Fibroblast of villous mesenchyme (primary cell): ENCODE measurements around the gene SPAG9. TPM values are rescaled to one million over a fixed set of nuclear protein-coding genes. Genes with fewer than 3 reads are reported as not detected.

Experiments
- DNase-seq: peaks from one replicate; pipeline ENCODE4 v3.0.0-alpha.2; 2010; ENCODE audit warnings: low read depth
- H3K4me3 ChIP-seq: 2 replicates; pipeline ENCODE4 v1.5.1; 2011; ENCODE audit warnings: low read depth, mild to moderate bottlenecking, low read length
- total RNA-seq: library from RNA; depleted of rRNA; stranded (reverse); fragments of >200 nt; gene quantifications from 2 replicates; pipeline ENCODE4 v1.2.3, GENCODE V29; 2012
- TF ChIP-seq, protein P1 (sequence below): IDR thresholded peaks from 2 replicates; pipeline ENCODE4 v1.5.1; 2012; ENCODE audit warnings: low read depth, mild to moderate bottlenecking, low read length; ENCODE audit not compliant: insufficient read depth

Gene SPAG9
- total RNA-seq, 1 donor = 94.6 TPM

DNA sequence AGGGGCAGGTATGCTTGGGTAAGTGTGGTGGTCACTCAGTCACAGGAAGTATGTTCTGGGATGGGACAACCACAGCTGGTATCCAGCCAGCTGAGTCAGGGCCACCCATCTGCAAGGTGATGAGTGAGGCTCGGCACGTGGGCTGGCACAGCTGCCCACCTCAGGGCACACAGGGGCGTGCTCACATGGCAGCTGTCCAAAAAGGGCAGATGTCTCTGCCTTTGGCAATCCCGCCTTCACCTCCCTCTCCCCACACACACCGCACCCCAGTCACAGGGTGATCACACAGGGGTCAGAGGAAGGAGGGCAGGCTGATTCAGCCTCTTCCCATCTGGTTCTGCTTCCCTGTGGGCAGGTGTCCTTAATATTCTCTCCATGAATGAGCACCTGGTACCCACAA is 168.7 kb downstream of the SPAG9 start:
- no peak for DNase-seq
- TF ChIP-seq, protein P1, sequence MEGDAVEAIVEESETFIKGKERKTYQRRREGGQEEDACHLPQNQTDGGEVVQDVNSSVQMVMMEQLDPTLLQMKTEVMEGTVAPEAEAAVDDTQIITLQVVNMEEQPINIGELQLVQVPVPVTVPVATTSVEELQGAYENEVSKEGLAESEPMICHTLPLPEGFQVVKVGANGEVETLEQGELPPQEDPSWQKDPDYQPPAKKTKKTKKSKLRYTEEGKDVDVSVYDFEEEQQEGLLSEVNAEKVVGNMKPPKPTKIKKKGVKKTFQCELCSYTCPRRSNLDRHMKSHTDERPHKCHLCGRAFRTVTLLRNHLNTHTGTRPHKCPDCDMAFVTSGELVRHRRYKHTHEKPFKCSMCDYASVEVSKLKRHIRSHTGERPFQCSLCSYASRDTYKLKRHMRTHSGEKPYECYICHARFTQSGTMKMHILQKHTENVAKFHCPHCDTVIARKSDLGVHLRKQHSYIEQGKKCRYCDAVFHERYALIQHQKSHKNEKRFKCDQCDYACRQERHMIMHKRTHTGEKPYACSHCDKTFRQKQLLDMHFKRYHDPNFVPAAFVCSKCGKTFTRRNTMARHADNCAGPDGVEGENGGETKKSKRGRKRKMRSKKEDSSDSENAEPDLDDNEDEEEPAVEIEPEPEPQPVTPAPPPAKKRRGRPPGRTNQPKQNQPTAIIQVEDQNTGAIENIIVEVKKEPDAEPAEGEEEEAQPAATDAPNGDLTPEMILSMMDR = no peak
- no peak overlapping the region for H3K4me3 ChIP-seq

DNA sequence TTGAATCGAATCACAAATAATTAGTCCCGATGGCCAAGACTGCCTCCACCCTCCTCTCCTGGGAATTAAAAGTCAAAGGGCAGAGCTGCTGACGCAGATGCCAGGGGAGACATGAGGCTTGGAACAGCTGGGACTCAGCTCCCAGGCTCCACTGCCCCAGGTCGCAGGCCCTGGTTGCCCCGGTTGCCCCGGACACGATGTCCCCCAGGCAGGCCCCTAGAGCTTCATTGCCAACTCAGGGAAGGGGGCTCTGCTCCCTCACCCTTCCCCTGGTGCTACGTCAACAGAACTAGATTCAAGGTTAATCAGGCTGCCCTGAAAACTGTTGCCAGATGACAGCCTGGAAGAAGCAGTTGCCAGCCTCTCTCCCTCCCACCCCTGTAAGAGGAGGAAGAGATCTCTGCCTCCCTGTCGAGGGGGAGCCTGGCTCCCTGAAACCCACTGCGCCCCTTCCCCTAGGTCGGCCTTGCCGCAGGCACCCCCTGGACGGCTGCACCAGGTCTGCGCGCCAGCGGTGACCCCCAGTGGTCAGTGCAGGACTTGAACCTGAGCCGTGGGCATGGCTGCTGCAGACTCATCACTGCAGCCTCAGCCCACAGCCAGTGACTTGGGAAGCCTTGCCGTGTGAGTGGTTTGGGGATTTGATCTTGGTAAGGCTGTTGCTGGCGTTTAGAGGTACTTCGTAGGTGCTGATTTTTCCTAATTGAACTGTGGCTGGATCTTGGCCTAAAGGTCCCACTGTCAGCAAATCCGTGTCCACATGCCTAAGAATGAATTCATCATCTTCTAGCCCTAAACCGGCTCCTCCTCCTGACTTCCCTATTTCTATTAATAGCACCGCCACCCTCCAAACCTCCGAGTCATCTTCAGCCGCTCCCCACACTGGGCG is 170.4 kb downstream of the SPAG9 start:
- TF ChIP-seq, protein P1 = peak; percentile 73
- peak; percentile 92 for DNase-seq
- no peak overlapping the region for H3K4me3 ChIP-seq

DNA sequence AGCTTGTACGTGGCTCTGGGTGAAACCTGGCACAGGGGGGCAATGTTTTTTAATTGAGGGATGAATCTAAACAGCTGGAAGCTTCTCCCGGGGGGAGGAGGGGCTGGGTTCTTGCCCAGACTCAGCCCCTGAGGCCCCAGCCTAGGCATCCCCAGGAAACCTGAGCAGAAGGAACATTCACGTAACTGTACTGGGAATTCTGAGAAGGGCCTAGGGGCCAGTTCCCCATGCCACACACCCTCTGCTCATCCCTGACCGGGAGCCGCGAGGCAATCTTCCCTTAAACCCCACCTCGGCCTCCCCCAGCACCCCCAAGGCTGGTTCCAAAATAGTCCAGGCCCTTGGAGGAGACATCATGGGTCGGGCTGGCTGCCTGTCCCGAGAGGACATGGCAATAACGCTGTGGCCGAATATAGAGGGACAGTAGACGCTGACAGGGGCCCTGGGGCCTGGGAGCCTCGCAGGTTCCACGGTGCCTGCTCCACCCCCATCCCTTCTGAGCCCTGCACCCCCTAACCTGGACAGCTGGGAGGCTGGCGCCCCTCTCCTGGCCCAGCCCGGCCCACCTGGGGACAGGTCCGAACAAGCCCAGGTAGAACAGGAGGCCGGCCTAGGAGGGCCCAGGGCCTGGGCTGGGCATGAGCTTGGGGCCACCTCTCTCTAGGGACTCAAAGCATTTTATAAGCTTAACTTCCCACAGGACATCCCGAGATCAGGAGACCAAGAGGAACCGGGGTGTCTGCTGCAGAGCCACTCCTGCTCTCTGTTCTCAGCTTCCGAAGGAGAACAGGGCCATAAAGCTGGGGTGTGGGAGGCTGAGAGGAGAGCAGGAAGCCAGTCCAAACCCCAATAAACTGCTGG is 171.3 kb downstream of the SPAG9 start:
- TF ChIP-seq, protein P1 = no peak
- no peak for DNase-seq
- no peak overlapping the region for H3K4me3 ChIP-seq

DNA sequence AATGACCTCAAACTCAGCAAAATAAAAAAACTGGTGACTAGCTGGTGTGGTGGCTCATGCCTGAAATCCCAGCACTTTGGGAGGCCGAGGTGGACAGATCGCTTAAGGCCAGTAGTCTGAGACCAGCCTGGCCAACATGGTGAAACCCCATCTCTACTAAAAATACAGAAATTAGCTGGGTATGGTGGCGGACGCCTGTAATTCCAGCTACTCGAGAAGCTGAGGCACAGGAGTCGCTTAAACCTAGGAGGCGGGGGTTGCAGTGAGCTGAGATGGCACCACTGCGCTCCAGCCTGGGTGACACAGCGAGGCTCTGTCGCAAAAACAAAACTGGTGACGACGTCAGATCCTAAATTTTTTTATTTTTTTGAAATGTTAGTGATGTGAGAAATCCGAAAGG is 172.0 kb downstream of the SPAG9 start:
- no peak overlapping the region for H3K4me3 ChIP-seq

DNA sequence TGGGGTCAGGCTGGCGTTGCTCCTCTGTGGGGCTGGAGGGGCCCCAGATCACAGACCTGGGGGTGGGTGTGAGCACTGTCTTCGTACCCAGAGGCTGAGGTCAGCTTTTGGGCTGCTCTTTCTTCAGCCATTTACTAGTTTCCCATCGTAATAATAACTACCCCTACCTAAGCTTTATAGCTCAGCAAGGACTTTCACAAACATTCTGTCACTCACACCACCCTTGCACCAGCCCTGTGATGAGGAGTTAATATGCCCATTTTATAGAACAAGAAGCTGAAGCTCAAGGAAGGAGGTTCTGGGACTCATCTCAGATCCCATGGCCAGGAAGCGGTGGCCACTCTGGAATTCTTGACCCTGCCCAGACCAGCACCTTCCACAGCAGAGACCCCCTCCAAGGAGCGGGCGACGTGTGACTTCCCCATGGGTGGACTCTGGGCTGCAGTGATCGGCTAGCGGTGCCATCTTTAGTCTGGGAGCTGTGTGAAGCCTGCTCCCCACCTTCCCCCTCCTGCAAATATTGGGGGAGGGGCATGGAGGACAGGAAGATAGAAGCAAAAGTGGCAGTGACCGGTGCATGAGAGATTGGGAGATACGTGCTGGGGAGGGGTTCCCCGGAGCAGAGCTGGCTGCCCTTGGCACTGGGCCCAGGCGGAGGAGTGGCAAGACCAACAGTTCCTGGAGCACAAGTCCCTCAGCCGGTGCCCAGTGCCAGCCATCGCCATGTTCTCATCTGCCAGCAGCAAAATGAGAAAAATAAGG is 172.7 kb downstream of the SPAG9 start:
- no peak for DNase-seq
- no peak overlapping the region for H3K4me3 ChIP-seq
- TF ChIP-seq, protein P1 = no peak

More for the DNA sequence above, 172.0 kb downstream of the SPAG9 start:
- TF ChIP-seq, protein P1 = no peak
- no peak for DNase-seq
